AG09319 (cell line): ENCODE results near the gene PTPN3.
"Not testable (repeated sequence)": the region's sequence is repeated elsewhere in the genome, so short reads cannot be mapped to it uniquely, and the experiment has no call there.

Source experiments
- DNase-seq: peaks from one replicate; pipeline ENCODE4 v3.0.0-alpha.2; 2010; ENCODE audit warnings: low read depth; ENCODE audit errors: extremely low read depth
- CTCF ChIP-seq: IDR thresholded peaks from 2 replicates; pipeline ENCODE4 v1.5.1; 2011; ENCODE audit warnings: low read depth, mild to moderate bottlenecking, inconsistent platforms, low read length, moderate library complexity

PTPN3 gene

DNA sequence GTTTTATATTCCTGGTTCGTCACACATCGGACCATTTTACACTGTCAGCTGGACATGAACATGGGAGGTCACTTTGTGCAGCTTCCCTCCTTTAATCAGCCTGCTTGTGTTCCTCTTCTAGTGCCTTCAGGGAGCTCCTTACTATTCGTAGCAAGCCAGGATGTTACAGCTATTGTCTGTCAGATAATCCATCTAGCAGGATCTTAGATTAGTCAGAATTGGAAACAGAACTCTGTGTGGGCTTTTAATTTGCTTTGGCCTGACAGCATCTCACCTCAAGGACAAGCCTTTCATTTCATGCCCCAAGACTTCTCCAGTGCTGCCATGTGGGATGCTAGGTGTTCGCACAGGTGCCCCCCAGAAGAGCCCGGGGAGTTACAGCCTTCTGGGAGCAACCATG lies 147.1 kb downstream of the PTPN3 start:
- TF ChIP-seq CTCF = no peak
- DNase-seq = no peak

DNA sequence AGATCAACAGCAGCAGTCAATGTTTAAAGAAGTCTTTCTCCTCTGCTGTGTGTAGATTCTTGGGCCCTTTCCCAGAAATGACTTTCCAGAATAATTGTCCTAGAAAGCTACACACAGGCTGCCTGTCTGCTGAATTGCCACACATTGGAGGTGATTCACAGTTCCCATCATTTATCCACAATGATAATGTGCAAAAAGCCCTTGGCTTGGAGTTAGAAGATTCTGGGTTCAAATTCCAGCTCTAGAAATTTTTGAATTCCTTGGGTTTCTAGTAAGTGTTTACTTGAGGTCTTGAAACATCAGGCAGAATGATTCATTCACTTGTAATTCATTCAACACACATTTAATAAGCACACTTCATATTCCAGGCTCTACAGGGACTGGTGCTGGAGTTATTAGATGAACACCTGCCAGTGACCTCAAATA lies 148.7 kb downstream of the PTPN3 start:
- no peak for TF ChIP-seq CTCF
- peak; percentile 70 for DNase-seq

DNA sequence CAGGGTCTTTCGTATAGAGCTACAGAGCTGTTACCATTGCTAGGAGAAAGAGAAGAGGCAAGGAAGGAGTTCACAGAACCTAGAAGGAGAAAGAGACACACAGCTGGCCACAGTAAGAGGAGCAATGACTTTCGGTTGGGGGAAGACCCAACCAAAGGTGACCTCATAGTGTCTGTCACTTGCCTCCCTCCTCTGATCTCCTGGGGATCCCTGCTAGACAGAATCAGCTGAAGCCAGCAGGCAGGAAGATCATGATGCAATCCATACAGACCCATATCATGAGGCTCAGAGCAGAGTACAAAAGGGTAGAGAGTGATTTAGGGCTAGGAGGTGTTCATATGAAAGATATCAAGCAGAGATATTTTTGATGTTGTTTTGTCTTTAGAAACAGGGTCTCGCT lies 151.2 kb downstream of the PTPN3 start:
- no peak for DNase-seq
- TF ChIP-seq CTCF = no peak

GRCh38 chr9:109344866-109345265 lies 153.2 kb downstream of the PTPN3 start:
- no peak for TF ChIP-seq CTCF
- DNase-seq = no peak

- no peak for DNase-seq
- no peak for TF ChIP-seq CTCF
Observed at GRCh38 chr9:109342878-109343277, 155.2 kb downstream of the PTPN3 start.

DNA sequence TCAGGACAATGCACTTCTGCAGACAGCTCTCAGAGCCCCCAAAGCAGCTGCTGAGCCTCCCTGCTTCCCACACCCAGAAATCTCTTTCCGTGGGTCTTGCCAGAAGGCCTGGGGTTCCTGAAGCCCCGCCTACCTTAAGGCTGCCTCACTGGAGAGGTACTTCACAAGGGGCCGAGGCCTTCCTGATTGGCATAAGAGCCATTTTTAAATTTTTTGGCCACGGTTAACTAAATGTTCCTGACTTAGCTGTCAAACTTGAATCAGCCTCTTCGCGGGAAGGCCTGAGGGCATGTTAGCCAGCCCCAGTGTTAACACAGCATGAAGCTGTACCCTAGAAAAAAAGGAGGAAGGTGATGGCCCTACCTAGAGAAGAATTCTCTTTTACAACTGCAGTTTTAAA lies 156.5 kb downstream of the PTPN3 start:
- DNase-seq = no peak
- TF ChIP-seq CTCF = no peak

DNA sequence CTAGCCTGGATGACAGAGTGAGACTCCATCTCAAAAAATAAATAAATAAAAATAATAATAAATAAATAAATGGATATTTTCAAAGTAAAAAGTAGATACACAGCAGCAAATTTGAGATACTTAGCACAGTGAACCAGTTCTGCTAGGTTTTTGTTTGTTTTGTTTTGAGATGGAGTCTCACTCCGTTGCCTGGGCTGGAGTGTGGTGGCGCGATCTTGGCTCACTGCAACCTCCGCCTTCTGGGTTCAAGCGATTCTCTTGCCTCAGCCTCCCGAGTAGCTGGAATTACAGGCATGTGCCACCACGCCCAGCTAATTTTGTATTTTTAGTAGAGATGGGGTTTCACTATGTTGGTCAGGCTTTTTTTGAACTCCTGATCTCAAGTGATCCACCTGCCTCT lies 157.1 kb downstream of the PTPN3 start:
- not testable (repeated sequence) for DNase-seq

GRCh38 chr9:109336409-109336808 lies 161.7 kb downstream of the PTPN3 start:
- no peak for TF ChIP-seq CTCF
- no peak for DNase-seq
